Gastroesophageal sphincter (tissue), 3 donors: ENCODE data around the gene NUDT17.

Experiments used
- POLR2A ChIP-seq, 2 donors: fragments of 450-650 bp; IDR thresholded peaks; one replicate each; pipeline ENCODE4 v1.6.1; 2017; ENCODE audit warnings: antibody characterized with exemption in 2 of 2, mild to moderate bottlenecking in 2 of 2, moderate library complexity in 1 of 2
- POLR2AphosphoS5 ChIP-seq: sonication (generic); formaldehyde crosslinking; IDR thresholded peaks from one replicate; pipeline ENCODE4 v1.6.1; 2017; ENCODE audit warnings: antibody characterized with exemption
- TF ChIP-seq, protein P1 (sequence below), 4 experiments: fragments of 200-600 bp in 2 of 4; fragments of 450-650 bp in 2 of 4; sonication (generic) in 1 of 4; IDR thresholded peaks; one replicate each; pipeline ENCODE4 v1.5.1; 2017 to 2019; ENCODE audit warnings: antibody characterized with exemption in 4 of 4, mild to moderate bottlenecking in 2 of 4, moderate library complexity in 2 of 4

DNA sequence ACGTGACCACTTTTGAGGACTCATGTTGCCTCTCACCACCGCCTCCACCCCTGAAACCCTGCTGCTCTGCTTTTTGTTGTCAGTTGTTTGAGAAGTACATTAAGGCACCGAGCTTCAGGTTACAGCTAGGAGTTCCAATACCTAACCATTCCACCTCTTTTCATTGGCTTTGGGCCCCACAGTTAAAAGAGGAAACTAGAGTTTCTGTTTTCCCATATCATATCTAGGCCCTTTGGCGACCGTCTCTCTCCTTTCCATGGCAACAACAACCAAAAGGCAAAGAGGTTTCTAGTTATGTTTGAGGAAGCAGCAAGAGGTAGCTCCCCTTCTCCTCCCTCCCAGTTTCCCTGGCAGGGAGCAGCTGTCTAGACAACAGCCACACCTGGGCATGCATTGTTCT is 34.3 kb downstream of the NUDT17 start:
- TF ChIP-seq POLR2A (IDR thresholded peaks at IDR 0.05) (no peak), POLR2AphosphoS5 (no peak)
- TF ChIP-seq, protein P1, sequence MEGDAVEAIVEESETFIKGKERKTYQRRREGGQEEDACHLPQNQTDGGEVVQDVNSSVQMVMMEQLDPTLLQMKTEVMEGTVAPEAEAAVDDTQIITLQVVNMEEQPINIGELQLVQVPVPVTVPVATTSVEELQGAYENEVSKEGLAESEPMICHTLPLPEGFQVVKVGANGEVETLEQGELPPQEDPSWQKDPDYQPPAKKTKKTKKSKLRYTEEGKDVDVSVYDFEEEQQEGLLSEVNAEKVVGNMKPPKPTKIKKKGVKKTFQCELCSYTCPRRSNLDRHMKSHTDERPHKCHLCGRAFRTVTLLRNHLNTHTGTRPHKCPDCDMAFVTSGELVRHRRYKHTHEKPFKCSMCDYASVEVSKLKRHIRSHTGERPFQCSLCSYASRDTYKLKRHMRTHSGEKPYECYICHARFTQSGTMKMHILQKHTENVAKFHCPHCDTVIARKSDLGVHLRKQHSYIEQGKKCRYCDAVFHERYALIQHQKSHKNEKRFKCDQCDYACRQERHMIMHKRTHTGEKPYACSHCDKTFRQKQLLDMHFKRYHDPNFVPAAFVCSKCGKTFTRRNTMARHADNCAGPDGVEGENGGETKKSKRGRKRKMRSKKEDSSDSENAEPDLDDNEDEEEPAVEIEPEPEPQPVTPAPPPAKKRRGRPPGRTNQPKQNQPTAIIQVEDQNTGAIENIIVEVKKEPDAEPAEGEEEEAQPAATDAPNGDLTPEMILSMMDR (IDR thresholded peaks at IDR 0.05), result no peak
